DND-41 (cell line): ENCODE data around the gene FIGNL1.

Experiments used
- ATAC-seq: fragments of 200-7000 bp; cut with Tn5 transposase; 3 replicates; pipeline ENCODE4 v1.9.1; 2021; ENCODE audit warnings: low read depth; ENCODE audit not compliant: insufficient read depth
- DNase-seq: peaks from one replicate; pipeline ENCODE4 v3.0.0-alpha.2; 2020
- H2AFZ ChIP-seq: 2 replicates; pipeline ENCODE4 v1.6.0; 2012; ENCODE audit warnings: low read depth, low read length
- H3K27ac ChIP-seq: 2 replicates; pipeline ENCODE4 v1.5.1; 2012; ENCODE audit warnings: low read length, inconsistent platforms
- H3K27me3 ChIP-seq: fragments of 200-600 bp; sonication (generic); 2 replicates; pipeline ENCODE4 v1.6.0; 2012; ENCODE audit warnings: low read length, mild to moderate bottlenecking, inconsistent platforms; ENCODE audit not compliant: insufficient read depth, poor library complexity
- H3K36me3 ChIP-seq: 2 replicates; pipeline ENCODE4 v1.5.1; 2012; ENCODE audit warnings: low read length, inconsistent platforms; ENCODE audit not compliant: insufficient read depth
- H3K4me1 ChIP-seq: 2 replicates; pipeline ENCODE4 v1.5.1; 2012; ENCODE audit warnings: mild to moderate bottlenecking, low read length; ENCODE audit not compliant: insufficient read depth
- H3K4me2 ChIP-seq: 2 replicates; pipeline ENCODE4 v1.6.0; 2012; ENCODE audit warnings: mild to moderate bottlenecking, moderate library complexity, low read length, inconsistent platforms; ENCODE audit not compliant: insufficient read depth
- H3K4me3 ChIP-seq, 2 experiments: fragments of 200-600 bp in 1 of 2; shearing (Covaris generic) in 1 of 2; 2 replicates each; pipeline ENCODE4 v1.5.1; 2012 to 2016; ENCODE audit warnings: inconsistent platforms in 2 of 2, low read length in 2 of 2, mild to moderate bottlenecking in 2 of 2, low read depth in 1 of 2, moderate library complexity in 1 of 2
- H3K79me2 ChIP-seq: 2 replicates; pipeline ENCODE4 v1.6.0; 2012; ENCODE audit warnings: low read length, inconsistent platforms; ENCODE audit not compliant: insufficient read depth
- H3K9ac ChIP-seq: 2 replicates; pipeline ENCODE4 v1.6.0; 2012; ENCODE audit warnings: low read depth, mild to moderate bottlenecking, inconsistent platforms, low read length, moderate library complexity
- H3K9me3 ChIP-seq: 2 replicates; pipeline ENCODE4 v1.5.1; 2012; ENCODE audit warnings: low read length, moderate library complexity, mild to moderate bottlenecking, inconsistent platforms; ENCODE audit not compliant: insufficient read depth, severe bottlenecking
- H4K20me1 ChIP-seq: 2 replicates; pipeline ENCODE4 v1.6.0; 2012; ENCODE audit warnings: low read length; ENCODE audit not compliant: insufficient read depth
- EZH2 ChIP-seq: IDR thresholded peaks from 3 replicates; pipeline ENCODE4 v1.6.1; 2012; ENCODE audit warnings: borderline replicate concordance, low read depth, mild to moderate bottlenecking, moderate library complexity, low read length, inconsistent platforms; ENCODE audit not compliant: severe bottlenecking
- TF ChIP-seq, protein P1 (sequence below): IDR thresholded peaks from 2 replicates; pipeline ENCODE4 v1.5.1; 2012; ENCODE audit warnings: borderline replicate concordance, low read length, moderate library complexity, mild to moderate bottlenecking; ENCODE audit not compliant: poor library complexity, severe bottlenecking; ENCODE audit errors: extremely low read depth

The FIGNL1 gene

DNA sequence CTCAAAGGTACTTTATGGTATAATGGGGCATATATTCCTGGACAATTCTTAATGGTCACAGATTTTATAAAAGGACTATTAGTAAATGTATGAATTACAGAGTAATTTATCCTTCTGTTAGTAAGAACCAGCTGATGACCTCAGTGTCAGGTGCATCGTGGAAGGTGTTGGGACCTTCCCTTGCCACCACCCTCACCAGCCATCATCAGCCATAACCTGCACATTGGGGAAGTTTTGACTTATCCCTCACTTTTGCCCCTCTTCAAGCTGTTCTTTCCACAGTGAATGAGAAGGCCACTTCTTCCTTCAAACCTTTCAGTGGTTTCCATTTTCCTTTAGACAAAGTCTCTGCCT, 52.2 kb downstream of the FIGNL1 start:
- TF ChIP-seq EZH2, result no peak
- TF ChIP-seq, protein P1, sequence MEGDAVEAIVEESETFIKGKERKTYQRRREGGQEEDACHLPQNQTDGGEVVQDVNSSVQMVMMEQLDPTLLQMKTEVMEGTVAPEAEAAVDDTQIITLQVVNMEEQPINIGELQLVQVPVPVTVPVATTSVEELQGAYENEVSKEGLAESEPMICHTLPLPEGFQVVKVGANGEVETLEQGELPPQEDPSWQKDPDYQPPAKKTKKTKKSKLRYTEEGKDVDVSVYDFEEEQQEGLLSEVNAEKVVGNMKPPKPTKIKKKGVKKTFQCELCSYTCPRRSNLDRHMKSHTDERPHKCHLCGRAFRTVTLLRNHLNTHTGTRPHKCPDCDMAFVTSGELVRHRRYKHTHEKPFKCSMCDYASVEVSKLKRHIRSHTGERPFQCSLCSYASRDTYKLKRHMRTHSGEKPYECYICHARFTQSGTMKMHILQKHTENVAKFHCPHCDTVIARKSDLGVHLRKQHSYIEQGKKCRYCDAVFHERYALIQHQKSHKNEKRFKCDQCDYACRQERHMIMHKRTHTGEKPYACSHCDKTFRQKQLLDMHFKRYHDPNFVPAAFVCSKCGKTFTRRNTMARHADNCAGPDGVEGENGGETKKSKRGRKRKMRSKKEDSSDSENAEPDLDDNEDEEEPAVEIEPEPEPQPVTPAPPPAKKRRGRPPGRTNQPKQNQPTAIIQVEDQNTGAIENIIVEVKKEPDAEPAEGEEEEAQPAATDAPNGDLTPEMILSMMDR, result no peak
- no peak overlapping the region for H3K4me3 ChIP-seq
- peaks cover 30% of the 10 kb centered on the region for H4K20me1 ChIP-seq
- H3K9me3 ChIP-seq, result no peaks in the 10 kb centered on the region
- ATAC-seq (no peak), DNase-seq (no peak)
- no peaks in the 10 kb centered on the region for H3K27me3 ChIP-seq
- no peak overlapping the region for H3K4me2 ChIP-seq
- H3K4me1 ChIP-seq, result no peaks in the 10 kb centered on the region; the same call in 1 of the 2 replicates
- no peak overlapping the region for H3K27ac ChIP-seq
- H2AFZ ChIP-seq, result no peak overlapping the region
- H3K79me2 ChIP-seq, result peaks cover 4% of the 10 kb centered on the region
- no peak overlapping the region for H3K9ac ChIP-seq
- H3K36me3 ChIP-seq, result peaks cover 85% of the 10 kb centered on the region

DNA sequence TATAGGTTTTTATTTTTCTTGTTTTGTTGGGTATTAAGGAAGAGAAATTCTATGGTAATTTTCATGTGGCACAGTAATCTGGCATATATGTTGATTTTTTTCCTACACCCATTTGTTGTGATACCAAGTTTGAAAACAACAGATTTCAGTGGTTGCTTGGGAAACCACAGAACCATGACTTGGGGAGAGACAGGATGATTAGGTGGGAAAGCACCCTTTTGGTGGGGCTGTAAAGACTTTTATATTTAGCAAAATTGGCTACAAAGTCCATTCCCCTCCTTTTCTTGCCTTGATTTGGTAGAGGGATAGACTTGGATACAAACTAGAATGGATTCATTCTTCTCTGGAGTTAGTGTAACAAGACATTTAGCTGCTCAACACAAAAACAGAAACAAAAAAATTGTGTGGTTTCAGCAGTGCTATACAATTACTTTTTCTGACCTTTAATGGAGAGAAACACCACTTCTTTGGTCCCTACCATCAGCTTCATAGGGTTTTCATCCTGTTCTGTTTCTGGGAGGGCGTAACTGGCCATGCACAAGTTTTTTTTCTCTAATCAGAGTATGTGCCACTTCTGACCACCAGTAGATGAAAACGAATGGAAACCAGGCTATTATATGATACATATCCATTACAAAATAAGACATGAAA, 52.7 kb downstream of the FIGNL1 start:
- Histone ChIP-seq H3K27me3 (no peaks in the 10 kb centered on the region), H3K9me3 (no peaks in the 10 kb centered on the region), H3K27ac (no peak overlapping the region), H3K79me2 (peaks cover 4% of the 10 kb centered on the region), H3K9ac (no peak overlapping the region), H3K36me3 (peaks cover 86% of the 10 kb centered on the region), H3K4me1 (no peaks in the 10 kb centered on the region; the same call in 1 of the 2 replicates), H3K4me3 (no peak overlapping the region), H3K4me2 (no peak overlapping the region), H2AFZ (no peak overlapping the region), H4K20me1 (peaks cover 30% of the 10 kb centered on the region)
- ATAC-seq (no peak), DNase-seq (no peak)
- no peak for TF ChIP-seq EZH2
- TF ChIP-seq, protein P1, result no peak

DNA sequence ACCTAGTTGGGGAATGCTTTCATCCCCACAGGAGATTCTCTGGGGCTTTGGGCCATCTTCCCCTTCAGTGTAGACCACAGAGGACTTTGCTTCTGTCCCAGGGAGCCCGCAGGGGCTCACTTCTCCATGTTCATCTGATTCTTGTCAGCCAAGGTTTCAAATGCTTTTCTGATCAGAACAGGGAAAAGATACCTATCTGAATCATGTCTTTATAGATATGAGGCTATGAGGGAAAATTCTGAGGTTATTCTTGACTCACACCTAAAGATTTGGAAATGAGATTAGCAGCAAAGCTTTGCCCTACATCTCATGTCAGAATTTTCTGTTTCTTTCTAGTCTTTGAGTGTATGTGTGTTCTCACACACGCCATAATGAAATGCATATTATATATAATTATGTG, 53.3 kb downstream of the FIGNL1 start:
- H3K4me3 ChIP-seq, result no peak overlapping the region
- ATAC-seq (no peak), DNase-seq (no peak)
- H3K9me3 ChIP-seq, result no peaks in the 10 kb centered on the region
- TF ChIP-seq, protein P1, result no peak
- no peak for TF ChIP-seq EZH2
- no peak overlapping the region for H2AFZ ChIP-seq
- no peak overlapping the region for H3K27ac ChIP-seq
- peaks cover 4% of the 10 kb centered on the region for H3K79me2 ChIP-seq
- H3K9ac ChIP-seq, result no peak overlapping the region
- peaks cover 86% of the 10 kb centered on the region for H3K36me3 ChIP-seq
- no peaks in the 10 kb centered on the region for H3K27me3 ChIP-seq
- H3K4me2 ChIP-seq, result no peak overlapping the region
- H3K4me1 ChIP-seq, result no peaks in the 10 kb centered on the region; the same call in 1 of the 2 replicates
- H4K20me1 ChIP-seq, result peaks cover 30% of the 10 kb centered on the region

DNA sequence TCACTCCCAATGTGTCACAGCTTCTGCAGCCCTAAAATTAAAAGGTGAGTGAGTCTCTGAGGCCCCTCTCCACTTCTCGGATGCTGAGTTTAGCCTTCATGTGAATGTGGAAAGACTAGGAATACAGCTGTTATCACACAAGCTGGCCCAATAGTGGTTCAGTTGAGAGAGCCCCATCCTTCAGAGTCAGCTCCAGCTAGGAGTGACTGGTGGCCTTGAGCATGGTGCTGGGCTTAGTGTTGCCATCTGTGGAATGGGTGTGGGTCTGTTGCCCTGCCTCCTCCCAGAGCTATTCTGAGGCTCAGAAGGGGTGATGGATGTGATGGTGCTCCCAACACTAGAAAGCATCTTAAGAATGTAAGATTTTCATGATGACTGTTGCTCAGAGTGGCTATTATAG, 55.8 kb downstream of the FIGNL1 start:
- no peak for TF ChIP-seq EZH2
- TF ChIP-seq, protein P1, result no peak
- Histone ChIP-seq H3K4me3 (no peak overlapping the region), H3K9ac (no peak overlapping the region), H3K4me1 (no peaks in the 10 kb centered on the region; the same call in 1 of the 2 replicates), H4K20me1 (peaks cover 20% of the 10 kb centered on the region), H3K4me2 (no peak overlapping the region), H3K27me3 (no peaks in the 10 kb centered on the region), H3K79me2 (peaks cover 7% of the 10 kb centered on the region), H3K36me3 (peaks cover 87% of the 10 kb centered on the region), H2AFZ (no peak overlapping the region), H3K9me3 (no peaks in the 10 kb centered on the region), H3K27ac (no peak overlapping the region)
- 0 out of 3 replicates have a peak, but pooled peaks have one; percentile 27 for ATAC-seq
- no peak for DNase-seq
